A673 (cell line): ENCODE results near the gene PXDN. TPM values are rescaled to one million over a fixed set of nuclear protein-coding genes. Genes with fewer than 3 reads are reported as not detected.

ENCODE experiments used
- BruUV-seq: library from RNA; stranded (reverse); fragments of 400-500 nt; replicated peaks from 2 replicates; lab custom pipeline; 2021; lab: Mats Ljungman, UMichigan
- CTCF ChIA-PET: fragments of 300-600 bp; sonication (Branson Sonifier 250); formaldehyde crosslinking; loops from one replicate; lab custom pipeline; 2022; ENCODE audit warnings: antibody characterized with exemption; lab: Charles Lee
- POLR2A ChIA-PET: fragments of 300-600 bp; sonication (Branson Sonifier 250); formaldehyde crosslinking; loops from one replicate; lab custom pipeline; 2022; ENCODE audit warnings: antibody characterized with exemption; ENCODE audit not compliant: low non-redundant PET; lab: Charles Lee
- DNase-seq: peaks from one replicate; pipeline ENCODE4 v3.0.0-alpha.2; 2015; ENCODE audit warnings: low spot score
- H3K27ac ChIP-seq: fragments of 200-600 bp; sonication (generic); 2 replicates; pipeline ENCODE4 v1.5.1; 2016; ENCODE audit warnings: mixed run types, low read depth, mild to moderate bottlenecking, mixed read lengths, antibody characterized with exemption, low read length; ENCODE audit not compliant: poor library complexity, severe bottlenecking
- H3K27me3 ChIP-seq: fragments of 200-600 bp; sonication (generic); replicated peaks from 2 replicates; pipeline ENCODE4 v1.6.1; 2017; ENCODE audit warnings: mixed run types, low read depth, mild to moderate bottlenecking, mixed read lengths, antibody characterized with exemption, low read length; ENCODE audit not compliant: insufficient read depth, poor library complexity
- H3K36me3 ChIP-seq: fragments of 200-600 bp; sonication (generic); 2 replicates; pipeline ENCODE4 v1.6.1; 2016; ENCODE audit warnings: mixed run types, mild to moderate bottlenecking, mixed read lengths, antibody characterized with exemption, low read length; ENCODE audit not compliant: insufficient read depth, poor library complexity, severe bottlenecking
- H3K4me1 ChIP-seq: fragments of 200-600 bp; sonication (generic); 2 replicates; pipeline ENCODE4 v1.6.1; 2017; ENCODE audit warnings: mixed run types, mild to moderate bottlenecking, mixed read lengths, antibody characterized with exemption, low read length; ENCODE audit not compliant: insufficient read depth, poor library complexity, severe bottlenecking
- H3K4me3 ChIP-seq: fragments of 200-600 bp; sonication (generic); 2 replicates; pipeline ENCODE4 v1.5.1; 2016; ENCODE audit warnings: low read depth, mixed run types, mild to moderate bottlenecking, mixed read lengths, low read length; ENCODE audit not compliant: poor library complexity, severe bottlenecking
- H3K9me3 ChIP-seq: fragments of 200-600 bp; sonication (generic); 2 replicates; pipeline ENCODE4 v1.6.1; 2016; ENCODE audit warnings: mixed run types, low read depth, mild to moderate bottlenecking, mixed read lengths, antibody characterized with exemption, low read length; ENCODE audit not compliant: poor library complexity, severe bottlenecking
- EZH2 ChIP-seq: fragments of 200-600 bp; sonication (generic); IDR thresholded peaks from 2 replicates; pipeline ENCODE4 v1.6.1; 2017; ENCODE audit warnings: borderline replicate concordance, low read depth, mild to moderate bottlenecking, mixed read lengths, antibody characterized with exemption, low read length; ENCODE audit not compliant: poor library complexity, severe bottlenecking
- intact Hi-C: fragments of 100-400 bp; cut with micrococcal nuclease; formaldehyde crosslinking; loops from one replicate; pipeline ENCODE4 v1.10.0; 2022; ENCODE audit not compliant: unreplicated experiment
- total RNA-seq: library from RNA; stranded (reverse); gene quantifications from 2 replicates; pipeline ENCODE4 v1.2.3, GENCODE V29; 2021
- TF ChIP-seq, protein P1 (sequence below): fragments of 300-800, 200-600 bp; sonication (generic); conservative IDR thresholded peaks from 2 replicates; pipeline ENCODE4 v1.5.1; 2017; ENCODE audit warnings: low read depth, mild to moderate bottlenecking, antibody characterized with exemption, low read length, moderate library complexity, mixed read lengths

The PXDN gene
- total RNA-seq, 1 experiment from 2014 or later: 162 TPM

DNA sequence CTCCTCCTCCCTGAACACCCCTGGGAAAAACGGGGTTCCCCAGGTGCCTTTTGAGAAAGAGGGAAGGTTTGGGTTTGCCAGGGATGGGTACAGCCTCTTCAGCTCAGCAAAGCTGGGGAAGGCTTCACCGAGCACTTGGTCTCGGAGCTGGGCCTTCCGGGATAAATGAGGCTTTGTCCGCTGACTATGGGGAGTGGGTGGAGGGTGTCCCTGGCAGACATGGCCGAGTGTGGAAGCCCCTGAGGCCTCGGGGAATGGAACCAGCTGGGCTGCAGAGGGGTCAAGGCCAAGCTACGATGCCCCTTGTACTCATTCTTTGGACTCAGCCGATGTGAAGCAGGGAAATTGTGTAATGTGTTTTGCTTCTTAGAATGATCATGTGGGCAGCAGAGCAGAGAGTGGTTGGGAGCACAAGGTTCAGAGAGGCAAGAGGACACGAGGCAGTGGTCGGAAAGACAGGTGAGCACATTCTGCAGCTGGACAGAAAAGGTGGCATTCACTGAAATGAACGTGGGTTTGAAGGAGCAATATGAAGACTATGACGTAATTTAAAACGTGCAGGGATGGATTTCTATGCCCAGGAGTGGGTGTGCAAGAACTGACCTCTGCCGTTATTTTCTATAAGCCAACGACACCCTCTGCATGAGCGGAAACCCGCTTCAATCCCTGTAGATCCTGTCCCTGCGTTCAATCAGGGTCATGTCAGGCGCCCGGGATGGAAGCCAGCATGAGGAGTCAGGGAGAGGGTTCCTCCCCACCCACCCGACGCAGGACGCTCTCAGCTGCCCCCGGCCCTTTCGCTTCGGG lies 142.6 kb downstream of the PXDN start:
- POLR2A ChIA-PET: no interaction called here
- no peak for DNase-seq
- Histone ChIP-seq H3K36me3 (no peaks in the 10 kb centered on the region), H3K4me1 (no peaks in the 10 kb centered on the region), H3K27me3 (no peaks in the 10 kb centered on the region), H3K9me3 (no peaks in the 10 kb centered on the region), H3K27ac (no peak overlapping the region), H3K4me3 (no peak overlapping the region)
- no peak for TF ChIP-seq EZH2
- TF ChIP-seq, protein P1, sequence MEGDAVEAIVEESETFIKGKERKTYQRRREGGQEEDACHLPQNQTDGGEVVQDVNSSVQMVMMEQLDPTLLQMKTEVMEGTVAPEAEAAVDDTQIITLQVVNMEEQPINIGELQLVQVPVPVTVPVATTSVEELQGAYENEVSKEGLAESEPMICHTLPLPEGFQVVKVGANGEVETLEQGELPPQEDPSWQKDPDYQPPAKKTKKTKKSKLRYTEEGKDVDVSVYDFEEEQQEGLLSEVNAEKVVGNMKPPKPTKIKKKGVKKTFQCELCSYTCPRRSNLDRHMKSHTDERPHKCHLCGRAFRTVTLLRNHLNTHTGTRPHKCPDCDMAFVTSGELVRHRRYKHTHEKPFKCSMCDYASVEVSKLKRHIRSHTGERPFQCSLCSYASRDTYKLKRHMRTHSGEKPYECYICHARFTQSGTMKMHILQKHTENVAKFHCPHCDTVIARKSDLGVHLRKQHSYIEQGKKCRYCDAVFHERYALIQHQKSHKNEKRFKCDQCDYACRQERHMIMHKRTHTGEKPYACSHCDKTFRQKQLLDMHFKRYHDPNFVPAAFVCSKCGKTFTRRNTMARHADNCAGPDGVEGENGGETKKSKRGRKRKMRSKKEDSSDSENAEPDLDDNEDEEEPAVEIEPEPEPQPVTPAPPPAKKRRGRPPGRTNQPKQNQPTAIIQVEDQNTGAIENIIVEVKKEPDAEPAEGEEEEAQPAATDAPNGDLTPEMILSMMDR: no peak
- no TSS peak for BruUV-seq
- CTCF ChIA-PET: no interaction called here
- intact Hi-C loops: no loop called here

DNA sequence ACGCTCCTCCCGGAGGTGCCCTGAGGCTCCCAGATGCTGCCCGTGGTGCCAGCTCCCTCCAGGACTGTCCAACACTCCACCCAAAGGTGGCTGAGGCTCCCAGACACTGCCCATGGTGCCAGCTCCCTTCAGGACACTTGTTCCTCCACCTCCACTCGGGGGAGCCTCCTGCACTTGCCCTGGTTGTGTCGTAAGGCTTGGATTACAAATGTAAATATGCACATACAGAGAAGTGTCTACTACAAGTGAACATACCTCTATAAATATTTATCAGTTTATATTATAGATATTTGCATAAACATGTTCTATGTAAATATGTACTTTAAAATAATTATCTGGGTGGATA lies 143.3 kb downstream of the PXDN start:
- no peak for TF ChIP-seq EZH2
- TF ChIP-seq, protein P1: no peak
- BruUV-seq: no TSS peak
- CTCF ChIA-PET: no interaction called here
- no peak overlapping the region for H3K4me3 ChIP-seq
- H3K27ac ChIP-seq: no peak overlapping the region
- H3K36me3 ChIP-seq: no peaks in the 10 kb centered on the region
- no peaks in the 10 kb centered on the region for H3K9me3 ChIP-seq
- H3K4me1 ChIP-seq: no peaks in the 10 kb centered on the region
- POLR2A ChIA-PET: no interaction called here
- intact Hi-C loops: no loop called here
- no peak for DNase-seq
- no peaks in the 10 kb centered on the region for H3K27me3 ChIP-seq

DNA sequence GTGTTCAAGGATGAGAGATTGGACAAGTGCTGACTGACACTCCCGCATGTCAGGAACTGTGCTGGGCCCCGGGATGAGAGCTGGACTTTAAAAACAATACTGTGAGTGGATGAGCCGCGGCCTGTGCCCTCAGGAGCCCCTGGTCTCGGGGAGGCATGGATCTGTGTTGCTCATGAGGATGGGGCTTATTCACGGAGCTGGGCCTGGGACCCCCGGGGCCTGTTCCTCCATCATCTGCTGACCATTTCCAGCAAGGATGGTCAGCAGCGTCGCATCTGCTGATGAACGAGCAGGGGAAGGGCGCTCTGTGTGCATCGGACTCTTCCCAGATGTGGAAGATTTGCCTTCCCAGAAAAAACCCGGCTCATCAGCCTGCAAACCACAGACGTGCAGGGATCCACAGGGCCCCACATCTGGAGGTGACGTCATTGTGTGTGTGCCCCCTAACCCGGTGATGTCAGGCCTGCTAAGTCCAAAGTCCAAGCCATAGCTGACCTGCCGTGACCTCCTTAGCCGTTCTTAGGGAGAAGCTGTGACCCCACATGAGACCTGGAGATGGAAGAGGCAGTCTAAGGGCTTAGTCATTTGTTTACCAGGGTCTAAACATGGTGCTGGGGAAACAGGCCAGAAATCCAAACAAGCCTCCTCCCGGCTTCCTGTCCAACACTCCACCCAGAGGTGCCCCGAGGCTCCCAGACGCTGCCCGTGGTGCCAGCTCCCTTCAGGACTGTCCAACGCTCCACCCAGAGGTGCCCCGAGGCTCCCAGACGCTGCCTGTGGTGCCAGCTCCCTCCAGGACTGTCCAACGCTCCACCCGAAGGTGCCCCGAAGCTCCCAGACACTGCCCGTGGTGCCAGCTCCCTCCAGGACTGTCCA lies 143.9 kb downstream of the PXDN start:
- Histone ChIP-seq H3K9me3 (no peaks in the 10 kb centered on the region), H3K27ac (no peak overlapping the region), H3K36me3 (no peaks in the 10 kb centered on the region), H3K27me3 (no peaks in the 10 kb centered on the region), H3K4me1 (no peaks in the 10 kb centered on the region), H3K4me3 (no peak overlapping the region)
- intact Hi-C loops: no loop called here
- no TSS peak for BruUV-seq
- ChIA-PET CTCF (no interaction called here), POLR2A (no interaction called here)
- no peak for DNase-seq
- TF ChIP-seq EZH2: no peak
- TF ChIP-seq, protein P1: no peak
